Trophoblast cell (in vitro differentiated cells and primary cell): ENCODE results near the gene H6PD.

Experiments
- DNase-seq, 2 donors: peaks; one replicate each; pipeline ENCODE4 v3.0.0-alpha.2; 2016
- H2AFZ ChIP-seq: 2 replicates; pipeline ENCODE4 v1.6.1; 2013; ENCODE audit warnings: low read length, moderate library complexity, mild to moderate bottlenecking; ENCODE audit not compliant: insufficient read depth, poor library complexity
- H2AK5ac ChIP-seq: 2 replicates; pipeline ENCODE4 v1.6.1; 2013; ENCODE audit warnings: mild to moderate bottlenecking, low read length
- H2BK120ac ChIP-seq: 2 replicates; pipeline ENCODE4 v1.6.1; 2013; ENCODE audit warnings: low read length, mild to moderate bottlenecking, moderate library complexity; ENCODE audit not compliant: insufficient read depth, poor library complexity
- H2BK12ac ChIP-seq: 2 replicates; pipeline ENCODE4 v1.6.1; 2013; ENCODE audit warnings: mild to moderate bottlenecking, low read length, moderate library complexity
- H2BK5ac ChIP-seq: 2 replicates; pipeline ENCODE4 v1.6.1; 2013; ENCODE audit warnings: low read length, low read depth, moderate library complexity, mild to moderate bottlenecking; ENCODE audit not compliant: poor library complexity
- H3K14ac ChIP-seq: 2 replicates; pipeline ENCODE4 v1.6.1; 2013; ENCODE audit warnings: mild to moderate bottlenecking, low read length
- H3K18ac ChIP-seq: 2 replicates; pipeline ENCODE4 v1.6.1; 2013; ENCODE audit warnings: mild to moderate bottlenecking, low read length
- H3K23ac ChIP-seq: 2 replicates; pipeline ENCODE4 v1.6.1; 2013; ENCODE audit warnings: low read length
- H3K27ac ChIP-seq: 2 replicates; pipeline ENCODE4 v1.5.1; 2013; ENCODE audit warnings: low read depth, mild to moderate bottlenecking, inconsistent platforms, low read length, moderate library complexity
- H3K27me3 ChIP-seq: 2 replicates; pipeline ENCODE4 v1.6.1; 2013; ENCODE audit warnings: inconsistent platforms, mild to moderate bottlenecking, low read length, moderate library complexity; ENCODE audit not compliant: insufficient read depth
- H3K36me3 ChIP-seq, 2 experiments: 1 replicate in 1 of 2; 2 replicates in 1 of 2; pipeline ENCODE4 v1.6.1; 2013; ENCODE audit warnings: low read length in 2 of 2, mild to moderate bottlenecking in 2 of 2, moderate library complexity in 1 of 2; ENCODE audit not compliant: insufficient read depth in 2 of 2, control insufficient read depth in 1 of 2
- H3K4ac ChIP-seq: 2 replicates; pipeline ENCODE4 v1.6.1; 2013; ENCODE audit warnings: low read depth, mild to moderate bottlenecking, low read length, moderate library complexity
- H3K4me1 ChIP-seq, 2 experiments: 1 replicate in 1 of 2; 2 replicates in 1 of 2; pipeline ENCODE4 v1.6.1; 2013; ENCODE audit warnings: low read length in 2 of 2, mild to moderate bottlenecking in 2 of 2, moderate library complexity in 1 of 2; ENCODE audit not compliant: insufficient read depth in 2 of 2, control insufficient read depth in 1 of 2
- H3K4me2 ChIP-seq: 2 replicates; pipeline ENCODE4 v1.6.1; 2013; ENCODE audit warnings: inconsistent platforms, mild to moderate bottlenecking, low read length, moderate library complexity
- H3K4me3 ChIP-seq: 2 replicates; pipeline ENCODE4 v1.5.1; 2013; ENCODE audit warnings: mild to moderate bottlenecking, low read depth, low read length, inconsistent platforms
- H3K79me1 ChIP-seq: one replicate; pipeline ENCODE4 v1.6.1; 2013; ENCODE audit warnings: low read length
- H3K79me2 ChIP-seq: 2 replicates; pipeline ENCODE4 v1.6.1; 2013; ENCODE audit warnings: low read length, mild to moderate bottlenecking; ENCODE audit not compliant: control insufficient read depth, insufficient read depth, poor library complexity
- H3K9ac ChIP-seq: 2 replicates; pipeline ENCODE4 v1.6.1; 2013; ENCODE audit warnings: mild to moderate bottlenecking, low read length
- H3K9me3 ChIP-seq: 2 replicates; pipeline ENCODE4 v1.6.1; 2013; ENCODE audit warnings: low read depth, mild to moderate bottlenecking, control low read depth, inconsistent platforms, low read length; ENCODE audit not compliant: insufficient read depth
- H4K12ac ChIP-seq: 2 replicates; pipeline ENCODE4 v1.6.1; 2013; ENCODE audit warnings: low read depth, mild to moderate bottlenecking, low read length, moderate library complexity
- H4K8ac ChIP-seq: 2 replicates; pipeline ENCODE4 v1.6.1; 2013; ENCODE audit warnings: low read depth, mild to moderate bottlenecking, low read length, moderate library complexity
- H4K91ac ChIP-seq: one replicate; pipeline ENCODE4 v1.6.1; 2013; ENCODE audit warnings: low read depth, mild to moderate bottlenecking, low read length, moderate library complexity
- WGBS: extraction: QIAGEN DNeasy Blood & Tissue Kit; methylation state at CpG from one replicate; pipeline ENCODE4 v1.1.7; 2013; ENCODE audit warnings: missing lambda C conversion rate; ENCODE audit not compliant: insufficient read length, insufficient coverage; ENCODE audit errors: extremely low coverage; 5-methylcytosine and 5-hydroxymethylcytosine counted together

Gene H6PD

DNA sequence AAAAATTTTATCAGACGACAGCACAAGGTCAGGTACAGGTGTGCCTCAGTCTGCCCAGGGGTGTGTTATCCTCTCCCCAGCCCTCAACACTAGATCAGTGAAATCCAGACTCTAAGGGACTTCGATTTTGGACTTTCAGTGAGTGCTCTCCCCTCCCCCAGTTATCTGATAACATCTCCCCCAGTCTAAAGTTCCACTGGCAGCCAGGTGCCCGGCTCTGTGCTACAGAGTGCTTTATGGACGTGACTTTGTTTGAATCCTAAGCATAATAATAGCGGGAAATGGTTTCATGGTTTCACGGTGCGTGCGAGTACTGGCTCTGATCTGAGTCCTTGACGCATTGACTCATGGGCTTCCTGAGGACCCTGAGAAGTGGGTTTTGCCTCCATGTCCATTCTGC, 61.3 kb downstream of the H6PD start:
- Histone ChIP-seq H2BK5ac (no peak overlapping the region), H4K8ac (no peak overlapping the region), H2AFZ (no peak overlapping the region), H3K79me1 (peaks cover 29% of the 10 kb centered on the region), H3K27ac (no peak overlapping the region), H3K4me1 (peaks cover 22 to 51% of the 10 kb centered on the region in 2 experiments), H3K4ac (peak overlapping the region; percentile 95), H3K4me2 (peak overlapping the region; percentile 84), H2AK5ac (no peak overlapping the region), H4K12ac (no peak overlapping the region), H3K79me2 (peaks cover 55% of the 10 kb centered on the region), H3K18ac (no peak overlapping the region), H4K91ac (no peak overlapping the region), H3K9ac (no peak overlapping the region), H3K14ac (no peak overlapping the region), H3K27me3 (no peaks in the 10 kb centered on the region), H2BK120ac (no peak overlapping the region), H3K4me3 (no peak overlapping the region), H3K36me3 (peaks cover 17 to 30% of the 10 kb centered on the region in 2 experiments), H3K9me3 (no peaks in the 10 kb centered on the region), H2BK12ac (no peak overlapping the region), H3K23ac (no peak overlapping the region)
- DNase-seq: no peak
- WGBS: no CpG with 5 or more reads among the region's 9 CpGs

DNA sequence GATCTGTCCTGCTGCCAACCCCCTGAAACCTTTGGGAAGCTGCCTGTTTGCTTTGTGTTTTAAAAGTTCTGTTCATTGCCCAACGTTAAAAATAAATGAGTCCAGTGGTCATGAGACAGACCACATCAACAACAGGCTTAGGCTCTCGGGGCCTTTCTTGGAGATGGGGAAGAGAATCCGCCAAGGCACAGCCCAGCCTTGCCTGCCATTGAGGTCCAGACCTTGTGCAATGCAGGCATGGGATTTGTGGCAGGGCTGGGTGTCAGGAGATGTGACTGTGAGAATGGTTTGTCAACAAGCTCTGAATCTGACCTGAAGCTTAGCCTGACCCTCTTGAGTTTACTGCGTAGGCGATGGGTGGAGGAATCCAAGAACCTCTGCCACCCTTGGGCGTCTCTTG, 62.3 kb downstream of the H6PD start:
- no peak overlapping the region for H3K23ac ChIP-seq
- no peak overlapping the region for H2BK120ac ChIP-seq
- H3K4me3 ChIP-seq: no peak overlapping the region
- H3K27ac ChIP-seq: no peak overlapping the region
- no peaks in the 10 kb centered on the region for H3K9me3 ChIP-seq
- peaks cover 61% of the 10 kb centered on the region for H3K79me2 ChIP-seq
- H3K18ac ChIP-seq: no peak overlapping the region
- H3K14ac ChIP-seq: no peak overlapping the region
- H3K4me1 ChIP-seq: peaks cover 28 to 56% of the 10 kb centered on the region in 2 experiments
- H4K8ac ChIP-seq: no peak overlapping the region
- peak overlapping the region; percentile 95 for H3K4ac ChIP-seq
- no peak for DNase-seq
- no peak overlapping the region for H3K9ac ChIP-seq
- no peak overlapping the region for H2BK12ac ChIP-seq
- H3K27me3 ChIP-seq: no peaks in the 10 kb centered on the region
- peaks cover 27 to 39% of the 10 kb centered on the region in 2 experiments for H3K36me3 ChIP-seq
- no peak overlapping the region for H2BK5ac ChIP-seq
- H2AK5ac ChIP-seq: no peak overlapping the region
- no peak overlapping the region for H2AFZ ChIP-seq
- H4K91ac ChIP-seq: no peak overlapping the region
- no peak overlapping the region for H3K4me2 ChIP-seq
- H4K12ac ChIP-seq: no peak overlapping the region
- no CpG with 5 or more reads among the region's 6 CpGs for WGBS
- H3K79me1 ChIP-seq: peaks cover 26% of the 10 kb centered on the region

DNA sequence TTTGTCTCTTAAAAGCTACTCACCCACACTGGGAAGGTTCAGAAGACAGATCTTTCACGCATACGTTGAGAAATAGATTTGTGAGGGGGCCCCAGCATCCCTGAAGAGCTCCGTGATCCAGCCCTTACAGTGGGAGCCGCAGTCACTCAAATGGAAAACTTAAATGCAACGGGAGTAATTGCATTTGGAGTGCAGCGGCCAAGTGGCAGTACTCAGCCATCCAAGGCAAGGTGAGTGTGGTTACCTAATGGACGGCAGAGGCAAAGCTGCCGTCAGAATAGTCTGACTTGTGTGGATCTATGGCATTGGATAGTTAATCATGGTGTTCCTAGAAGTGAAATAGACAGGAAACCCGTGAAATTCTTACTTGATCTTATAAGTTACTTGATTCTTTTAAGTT, 63.3 kb downstream of the H6PD start:
- Histone ChIP-seq H2BK5ac (no peak overlapping the region), H2AK5ac (no peak overlapping the region), H3K36me3 (peaks cover 31 to 44% of the 10 kb centered on the region in 2 experiments), H3K9me3 (no peaks in the 10 kb centered on the region), H3K4ac (peak overlapping the region; percentile 95), H2BK120ac (no peak overlapping the region), H3K4me3 (no peak overlapping the region), H3K4me1 (peaks cover 38 to 62% of the 10 kb centered on the region in 2 experiments), H3K79me2 (peaks cover 63% of the 10 kb centered on the region), H4K8ac (no peak overlapping the region), H3K27ac (no peak overlapping the region), H3K79me1 (peaks cover 25% of the 10 kb centered on the region), H3K4me2 (no peak overlapping the region), H3K27me3 (no peaks in the 10 kb centered on the region), H2BK12ac (no peak overlapping the region), H3K14ac (no peak overlapping the region), H4K12ac (no peak overlapping the region), H4K91ac (no peak overlapping the region), H2AFZ (no peak overlapping the region), H3K18ac (no peak overlapping the region), H3K23ac (no peak overlapping the region), H3K9ac (no peak overlapping the region)
- no CpG with 5 or more reads among the region's 9 CpGs for WGBS
- no peak for DNase-seq

DNA sequence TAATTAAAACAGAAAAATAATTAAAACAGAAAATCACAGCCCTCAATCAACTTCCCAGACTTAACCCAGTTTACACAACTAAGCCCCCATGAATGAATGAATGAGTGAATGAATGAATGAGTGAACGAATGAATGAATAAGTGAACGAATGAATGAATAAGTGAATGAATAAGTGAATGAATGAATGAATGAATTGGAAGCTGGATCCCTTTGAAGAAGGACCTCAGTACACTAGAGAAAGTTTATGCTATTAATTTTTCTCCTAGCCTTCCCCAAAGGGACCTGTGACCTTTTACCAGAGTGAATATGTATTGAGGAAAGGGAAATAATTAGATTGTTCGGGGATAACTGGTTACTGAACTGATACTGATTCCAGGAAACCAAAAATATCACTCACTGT, 63.7 kb downstream of the H6PD start:
- peaks cover 23% of the 10 kb centered on the region for H3K79me1 ChIP-seq

More for the DNA sequence above, 63.7 kb downstream of the H6PD start:
- no peak overlapping the region for H3K4me2 ChIP-seq
- no peak overlapping the region for H2BK120ac ChIP-seq
- H2BK12ac ChIP-seq: no peak overlapping the region
- no peak overlapping the region for H4K91ac ChIP-seq
- no peak overlapping the region for H2BK5ac ChIP-seq
- no peak overlapping the region for H2AK5ac ChIP-seq
- no peak for DNase-seq
- H3K4me3 ChIP-seq: no peak overlapping the region
- peaks cover 60% of the 10 kb centered on the region for H3K79me2 ChIP-seq
- WGBS: no CpG with 5 or more reads among the region's 3 CpGs
- H3K9ac ChIP-seq: no peak overlapping the region
- no peak overlapping the region for H3K27ac ChIP-seq
- H3K23ac ChIP-seq: no peak overlapping the region
- H3K4me1 ChIP-seq: peaks cover 40 to 63% of the 10 kb centered on the region in 2 experiments
- H3K36me3 ChIP-seq: peaks cover 31 to 44% of the 10 kb centered on the region in 2 experiments
- no peak overlapping the region for H4K12ac ChIP-seq
- H3K27me3 ChIP-seq: no peaks in the 10 kb centered on the region
- H3K9me3 ChIP-seq: no peaks in the 10 kb centered on the region
- peak overlapping the region; percentile 22 for H3K4ac ChIP-seq
- H3K18ac ChIP-seq: no peak overlapping the region
- H3K14ac ChIP-seq: no peak overlapping the region
- H2AFZ ChIP-seq: no peak overlapping the region
- H4K8ac ChIP-seq: no peak overlapping the region
